NCI-H1694 (cell line): ENCODE data around the gene HS6ST2.
"Not testable (repeated sequence)": the region's sequence is repeated elsewhere in the genome, so short reads cannot be mapped to it uniquely, and the experiment has no call there.

Source experiments
- DNase-seq: peaks from one replicate; lab custom pipeline; 2025; lab: John Stamatoyannopoulos, UW

HS6ST2 gene

GRCh38 chrX:132940727-132941327 is 17.6 kb downstream of the HS6ST2 start:
- DNase-seq = no peak

GRCh38 chrX:132933170-132933569 is 25.3 kb downstream of the HS6ST2 start:
- DNase-seq = no peak

GRCh38 chrX:132924426-132924825 is 34.0 kb downstream of the HS6ST2 start:
- DNase-seq = no peak

- DNase-seq = no peak
Observed at GRCh38 chrX:132918523-132918922, 39.9 kb downstream of the HS6ST2 start.

- DNase-seq = no peak
Observed at GRCh38 chrX:132916349-132916748, 42.1 kb downstream of the HS6ST2 start.

GRCh38 chrX:132909643-132910042 is 48.8 kb downstream of the HS6ST2 start:
- DNase-seq = no peak

GRCh38 chrX:132908891-132909290 is 49.5 kb downstream of the HS6ST2 start:
- DNase-seq = no peak

- no peak for DNase-seq
Observed at GRCh38 chrX:132900633-132901293, 57.7 kb downstream of the HS6ST2 start.

- DNase-seq = no peak
Observed at GRCh38 chrX:132887569-132887968, 70.9 kb downstream of the HS6ST2 start.

- DNase-seq = no peak
Observed at GRCh38 chrX:132883358-132883915, 75.0 kb downstream of the HS6ST2 start.

- DNase-seq = not testable (repeated sequence)
Observed at GRCh38 chrX:132880753-132881152, 77.7 kb downstream of the HS6ST2 start.

- DNase-seq = no peak
Observed at GRCh38 chrX:132877954-132878536, 80.4 kb downstream of the HS6ST2 start.

- no peak for DNase-seq
Observed at GRCh38 chrX:132876523-132877338, 81.7 kb downstream of the HS6ST2 start.

- no peak for DNase-seq
Observed at GRCh38 chrX:132875650-132876522, 82.5 kb downstream of the HS6ST2 start.

GRCh38 chrX:132862562-132862961 is 95.9 kb downstream of the HS6ST2 start:
- no peak for DNase-seq

- no peak for DNase-seq
Observed at GRCh38 chrX:132861076-132861475, 97.4 kb downstream of the HS6ST2 start.

GRCh38 chrX:132860200-132860599 is 98.2 kb downstream of the HS6ST2 start:
- DNase-seq = no peak

GRCh38 chrX:132858018-132858417 is 100.4 kb downstream of the HS6ST2 start:
- DNase-seq = no peak

- no peak for DNase-seq
Observed at GRCh38 chrX:132855780-132856341, 102.6 kb downstream of the HS6ST2 start.

- DNase-seq = no peak
Observed at GRCh38 chrX:132853040-132853439, 105.4 kb downstream of the HS6ST2 start.
